HG02884 (cell line): ENCODE data around the gene CFAP97.
A peak's percentile ranks its signal among the peaks of the same experiment; 100 is the strongest.
"Not testable (repeated sequence)": the region's sequence is repeated elsewhere in the genome, so short reads cannot be mapped to it uniquely, and the experiment has no call there.

ENCODE experiments used
- ATAC-seq: cut with Tn5 transposase; IDR thresholded peaks from one replicate; pipeline ENCODE4 v1.9.1; 2021; ENCODE audit warnings: mild to moderate bottlenecking, moderate library complexity; ENCODE audit not compliant: unreplicated experiment

CFAP97 gene

DNA sequence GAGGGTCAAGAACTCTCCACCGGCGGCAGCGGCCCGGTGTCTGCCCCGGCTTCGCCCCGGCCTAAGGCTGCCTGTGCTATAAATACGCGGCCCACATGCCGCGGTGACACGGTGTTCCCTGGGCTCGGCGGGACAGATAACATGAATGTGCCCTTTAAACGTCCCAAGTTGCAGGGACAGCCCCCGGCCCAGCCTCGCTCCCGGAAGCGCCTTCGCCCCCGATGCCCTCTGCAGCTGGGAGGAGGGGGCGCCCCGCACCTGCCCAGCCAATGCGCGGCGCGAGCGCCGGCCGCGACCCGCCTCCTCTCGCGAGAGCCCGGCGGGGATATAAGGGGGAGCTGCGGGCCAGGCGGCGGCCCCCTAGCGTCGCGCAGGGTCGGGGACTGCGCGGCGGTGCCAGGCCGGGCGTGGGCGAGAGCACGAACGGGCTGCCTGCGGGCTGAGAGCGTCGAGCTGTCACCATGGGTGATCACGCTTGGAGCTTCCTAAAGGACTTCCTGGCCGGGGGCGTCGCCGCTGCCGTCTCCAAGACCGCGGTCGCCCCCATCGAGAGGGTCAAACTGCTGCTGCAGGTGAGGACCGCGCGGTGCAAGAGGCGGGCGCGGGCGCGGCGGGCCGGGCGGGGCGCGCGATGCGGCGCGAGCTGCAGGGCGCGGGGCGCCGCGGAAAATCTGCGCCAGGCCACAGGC, 60.7 kb downstream of the CFAP97 start, which contains the start of gene SLC25A4:
TSS of gene SLC25A4 (plus strand) at position 355 of the 689 bp plus-strand sequence. CDS start at position 462, 107 bp downstream.
- peak; percentile 94 for ATAC-seq

DNA sequence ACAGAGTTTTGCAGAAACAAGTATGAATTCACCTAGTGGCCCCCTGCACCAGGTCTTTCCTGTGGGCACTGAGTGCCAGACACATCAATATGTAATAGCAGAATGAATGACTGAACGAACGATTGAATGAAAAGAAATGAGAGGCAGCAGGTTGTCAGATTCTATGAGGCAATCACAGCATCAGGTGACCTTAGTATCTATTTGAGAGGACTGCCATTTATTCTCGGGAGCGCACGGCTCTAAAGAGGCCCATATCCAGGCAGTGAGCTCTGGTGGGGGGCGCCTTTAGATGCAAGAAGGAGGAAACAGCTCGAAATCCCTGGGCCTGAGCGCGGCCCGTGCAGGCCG, 61.3 kb downstream of the CFAP97 start:
- ATAC-seq, result peak; percentile 15

DNA sequence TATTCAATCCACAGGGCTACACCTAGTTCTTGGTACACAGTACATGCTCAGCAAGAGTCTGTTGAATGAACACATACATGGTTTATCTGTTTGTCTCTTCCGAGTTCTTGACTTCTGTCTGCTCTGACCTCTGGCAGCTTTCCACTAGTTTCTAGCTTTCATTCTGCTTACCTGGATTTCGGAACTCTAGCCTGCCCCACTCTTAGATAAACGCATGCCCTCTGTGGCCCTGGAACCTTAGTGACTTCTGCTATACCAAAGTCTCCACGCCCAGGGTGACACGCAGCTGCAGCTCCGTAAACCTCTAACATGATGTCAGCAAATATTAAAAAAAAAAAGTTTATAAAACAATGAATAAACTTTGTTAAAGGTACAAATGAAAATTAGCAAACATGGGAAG, 62.0 kb downstream of the CFAP97 start:
- no peak for ATAC-seq

DNA sequence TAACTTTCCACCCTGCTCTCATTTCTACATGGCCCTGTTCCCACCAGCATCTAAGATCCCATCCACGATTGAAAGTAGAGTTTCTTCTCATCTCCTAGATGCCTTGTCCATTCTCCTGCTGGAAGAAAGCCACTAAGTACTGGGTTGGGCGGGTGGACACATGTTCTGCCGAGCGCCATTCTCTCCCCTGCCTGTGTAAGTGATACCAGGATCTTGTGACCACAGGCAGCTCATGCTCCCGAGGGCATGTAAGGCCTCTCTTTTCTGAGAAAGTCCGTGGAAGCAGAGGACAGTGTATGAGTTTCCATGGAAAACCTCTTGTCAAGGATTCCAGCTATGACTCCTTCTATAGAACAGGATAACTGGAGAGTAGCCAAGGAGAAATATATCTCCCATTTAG, 64.1 kb downstream of the CFAP97 start:
- no peak for ATAC-seq

DNA sequence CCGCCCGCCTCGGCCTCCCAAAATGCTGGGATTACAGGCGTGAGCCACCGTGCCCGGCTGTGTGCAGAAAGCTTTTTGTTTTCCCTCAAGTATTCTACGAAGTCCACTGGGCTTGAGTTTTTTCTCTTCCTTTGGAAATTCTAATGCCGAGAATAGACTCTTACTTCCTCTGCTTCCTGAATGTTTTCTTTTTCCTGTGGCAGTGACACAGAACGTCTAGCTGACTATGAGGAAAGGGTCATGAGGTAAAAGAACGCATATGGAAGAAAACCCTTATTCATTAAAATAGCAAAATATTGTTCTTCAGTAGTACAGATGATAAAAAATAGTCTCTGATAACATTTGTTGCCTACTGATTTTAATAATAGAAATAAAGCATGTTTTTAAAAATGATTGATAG, 65.6 kb downstream of the CFAP97 start:
- no peak for ATAC-seq

DNA sequence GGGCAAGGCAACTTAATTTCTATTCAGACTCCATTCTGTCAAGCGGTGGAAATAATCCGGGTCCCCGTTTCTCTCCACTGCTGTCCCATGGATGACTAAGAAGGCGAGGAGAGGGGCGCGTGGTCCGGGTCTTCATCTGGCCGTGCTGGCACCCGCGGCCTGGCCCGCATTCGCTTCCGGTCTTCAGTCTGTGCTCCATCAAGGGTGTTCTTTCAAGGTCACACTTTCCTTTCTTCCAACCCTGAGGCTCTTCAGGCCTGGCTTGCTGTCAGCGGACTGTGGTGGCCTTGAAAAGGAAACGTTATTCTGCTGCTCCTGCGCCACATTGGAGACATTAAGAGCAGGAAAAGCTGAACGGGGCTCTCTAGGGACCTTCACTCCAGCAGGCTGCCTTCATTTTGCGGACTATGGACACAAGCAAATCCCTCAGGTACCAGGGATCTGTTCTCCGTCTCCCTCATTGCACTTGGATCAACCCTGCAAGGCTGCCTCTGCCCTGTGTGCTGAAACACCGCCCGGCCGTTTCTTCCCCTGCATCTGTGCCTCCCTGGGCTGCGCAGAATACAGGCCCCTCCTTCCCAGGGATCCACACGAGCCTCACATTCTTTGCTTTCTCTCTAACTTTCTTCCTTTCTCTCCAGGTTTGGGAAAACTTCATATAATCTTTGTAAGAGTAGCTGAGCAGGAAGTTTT, 66.4 kb downstream of the CFAP97 start:
- no peak for ATAC-seq

DNA sequence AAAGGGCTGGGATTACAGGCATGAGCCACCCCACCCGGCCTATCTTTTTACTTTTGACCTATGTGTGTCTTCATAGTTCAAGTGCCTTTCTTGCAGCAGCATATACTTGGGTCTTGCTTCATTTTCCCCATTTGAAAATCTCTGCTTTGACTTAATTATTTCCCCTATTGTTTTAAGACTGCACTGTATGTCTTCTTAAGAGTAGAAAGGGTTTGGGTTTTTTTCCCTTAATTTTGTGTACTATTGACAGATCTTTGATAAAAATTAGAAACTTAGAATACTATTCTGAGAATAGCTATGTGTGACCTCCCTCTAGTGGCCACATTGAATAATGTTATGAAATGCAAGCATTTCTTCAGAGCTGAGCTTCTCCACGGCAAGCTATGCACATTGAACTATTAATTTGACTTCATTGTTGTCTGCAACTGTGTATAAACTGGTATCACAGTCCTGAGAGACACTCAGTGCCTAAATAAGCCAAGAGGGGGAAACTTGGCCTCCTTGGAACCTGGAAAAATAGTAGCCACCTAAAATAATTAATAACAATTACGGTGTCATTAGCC, 69.4 kb downstream of the CFAP97 start:
- no peak for ATAC-seq

DNA sequence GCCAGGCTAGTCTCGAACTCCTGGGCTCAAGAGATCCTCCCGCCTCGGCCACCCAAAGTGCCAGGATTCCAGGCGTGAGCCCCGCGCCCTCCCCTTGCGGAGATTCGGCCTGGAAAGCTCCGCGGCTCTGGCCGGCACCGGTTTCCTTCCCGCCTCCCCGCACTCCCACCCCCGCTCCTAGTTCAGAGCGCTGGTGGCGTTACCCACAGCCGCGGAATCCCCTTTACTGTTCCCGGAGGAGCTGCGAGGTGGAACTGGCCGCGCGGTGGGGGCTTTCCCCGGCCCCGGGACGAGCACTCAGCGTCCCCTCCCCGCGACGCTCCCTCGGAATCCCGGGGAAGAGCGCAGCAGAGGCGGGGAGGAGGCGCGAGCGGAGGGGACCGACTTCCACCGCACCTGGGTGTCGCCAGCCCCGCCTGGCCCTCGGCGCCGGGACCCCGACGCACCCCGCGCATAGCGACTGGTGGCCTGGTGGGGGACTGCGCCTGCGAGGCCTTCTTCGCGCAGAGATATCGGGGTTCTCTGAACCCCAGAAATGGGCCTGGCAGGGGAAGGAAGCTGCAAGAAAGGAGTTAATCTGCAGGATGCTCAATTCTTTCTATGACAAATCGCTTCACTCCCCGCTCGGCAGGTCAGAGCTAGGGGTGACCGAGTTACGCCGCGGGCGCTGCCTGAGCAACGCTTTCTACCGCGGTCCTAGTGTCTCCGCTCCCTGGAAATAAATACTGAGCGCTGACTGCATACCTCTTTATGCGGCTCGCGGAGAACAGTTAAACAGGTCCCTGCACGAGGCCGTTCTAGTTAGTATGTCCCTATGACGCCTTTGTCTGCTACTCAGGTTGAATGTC, 75.3 kb downstream of the CFAP97 start:
- no peak for ATAC-seq

DNA sequence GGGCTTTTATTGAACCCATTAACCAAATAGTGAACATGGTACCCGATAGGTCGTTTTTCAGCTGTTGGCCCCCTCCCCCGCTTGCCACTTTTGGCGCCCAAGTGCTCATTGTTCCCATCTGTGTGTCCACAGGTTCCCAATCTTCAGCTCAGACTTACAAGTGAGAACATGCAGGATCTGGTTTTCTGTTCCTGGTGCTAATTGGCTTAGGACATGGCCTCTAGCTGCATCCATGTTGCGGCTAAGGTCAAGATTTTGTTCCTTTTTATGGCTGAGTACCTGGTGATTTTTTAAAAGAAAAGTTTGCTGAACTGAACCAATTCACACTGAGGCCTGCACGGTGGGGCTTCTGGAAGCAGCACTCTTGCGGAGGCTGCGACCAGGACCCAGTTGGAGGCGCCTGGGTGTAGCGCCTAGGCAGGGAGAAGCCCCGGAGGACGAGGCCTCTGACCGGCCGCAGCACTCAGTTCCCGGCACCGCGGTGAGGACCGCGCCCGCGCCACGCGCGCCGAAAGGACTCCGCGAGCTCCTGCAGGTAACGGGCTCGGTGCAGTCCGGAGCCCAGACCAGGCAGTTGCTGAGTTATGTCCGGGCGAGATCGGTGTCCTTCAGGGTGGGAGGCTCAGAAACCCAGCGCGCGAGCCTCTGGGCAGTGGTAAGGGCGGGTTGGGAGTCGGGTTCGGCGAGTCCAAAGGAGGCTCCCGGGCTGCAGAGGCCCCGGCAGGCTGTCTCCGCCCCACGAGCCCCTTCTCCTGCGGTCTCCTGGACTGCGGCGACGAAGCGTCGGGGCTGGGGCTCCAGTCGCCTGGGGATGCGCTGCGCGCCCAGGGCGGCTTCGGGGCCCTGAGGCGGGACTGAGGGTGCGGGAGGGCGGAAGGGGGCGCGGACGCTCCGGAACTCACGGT, 76.5 kb downstream of the CFAP97 start:
- ATAC-seq, result no peak

DNA sequence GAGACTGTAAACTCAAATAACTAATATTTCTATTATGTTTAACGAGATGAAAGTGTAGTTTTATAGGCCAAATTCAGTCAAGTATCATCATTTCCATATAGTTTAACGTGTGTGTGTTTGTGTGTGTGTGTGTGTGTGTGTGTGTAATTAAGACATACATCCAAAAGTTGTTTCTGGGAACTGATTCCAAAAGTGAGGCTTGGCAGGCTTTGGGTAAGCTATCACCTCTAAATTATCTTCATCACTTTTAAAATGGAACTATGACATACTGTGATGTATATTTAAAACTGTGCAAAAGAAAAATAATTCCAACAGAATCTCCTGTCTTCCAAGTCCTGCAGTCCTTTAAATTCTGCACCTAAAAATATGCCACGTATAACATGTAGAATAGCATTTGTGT, 79.8 kb downstream of the CFAP97 start:
- no peak for ATAC-seq

DNA sequence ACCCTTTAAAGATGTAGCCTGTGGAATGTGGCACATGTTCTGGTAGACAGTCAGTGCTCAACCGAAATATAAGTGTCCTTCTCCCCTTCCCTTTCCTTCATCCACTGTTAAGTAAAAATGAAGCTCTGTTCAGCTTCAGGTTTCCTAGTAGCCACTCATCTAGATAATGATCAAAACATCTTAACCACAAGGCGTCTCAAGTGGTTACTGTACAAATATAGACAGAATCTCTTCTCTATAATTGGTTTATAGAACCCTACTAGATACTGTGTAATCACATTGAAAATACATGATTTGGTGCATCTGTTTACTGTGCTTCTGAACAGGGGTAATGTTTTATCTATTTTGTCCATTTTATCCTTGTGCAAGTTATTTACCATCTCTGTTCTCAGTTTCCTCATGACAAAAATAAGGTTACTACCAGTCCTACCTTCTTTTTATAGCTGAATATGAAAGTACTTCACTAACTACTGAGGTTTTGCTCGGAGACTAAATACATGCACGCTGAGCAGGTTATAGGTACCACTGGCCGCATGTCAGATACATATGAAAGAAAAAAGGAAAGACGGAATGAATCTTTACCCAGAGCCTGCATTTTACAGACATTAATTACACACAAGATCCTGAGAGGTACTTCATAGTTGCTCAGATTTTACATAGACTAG, 81.0 kb downstream of the CFAP97 start:
- ATAC-seq, result peak; percentile 62

DNA sequence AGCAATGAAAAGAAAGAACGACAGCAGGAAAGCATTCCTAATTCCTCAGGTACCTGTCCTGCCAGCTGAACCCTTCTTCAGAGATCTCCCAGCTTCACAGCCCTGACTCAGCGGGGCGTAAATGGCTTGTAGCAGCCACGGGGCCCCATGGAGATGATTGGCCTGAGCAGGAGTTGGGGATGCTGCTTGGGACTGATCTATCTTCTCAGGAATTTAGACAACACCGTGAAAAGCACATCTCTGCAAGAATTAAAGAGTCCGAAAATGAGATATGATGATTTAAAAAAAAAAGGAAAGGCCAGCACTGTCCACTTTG, 83.2 kb downstream of the CFAP97 start:
- ATAC-seq, result no peak

DNA sequence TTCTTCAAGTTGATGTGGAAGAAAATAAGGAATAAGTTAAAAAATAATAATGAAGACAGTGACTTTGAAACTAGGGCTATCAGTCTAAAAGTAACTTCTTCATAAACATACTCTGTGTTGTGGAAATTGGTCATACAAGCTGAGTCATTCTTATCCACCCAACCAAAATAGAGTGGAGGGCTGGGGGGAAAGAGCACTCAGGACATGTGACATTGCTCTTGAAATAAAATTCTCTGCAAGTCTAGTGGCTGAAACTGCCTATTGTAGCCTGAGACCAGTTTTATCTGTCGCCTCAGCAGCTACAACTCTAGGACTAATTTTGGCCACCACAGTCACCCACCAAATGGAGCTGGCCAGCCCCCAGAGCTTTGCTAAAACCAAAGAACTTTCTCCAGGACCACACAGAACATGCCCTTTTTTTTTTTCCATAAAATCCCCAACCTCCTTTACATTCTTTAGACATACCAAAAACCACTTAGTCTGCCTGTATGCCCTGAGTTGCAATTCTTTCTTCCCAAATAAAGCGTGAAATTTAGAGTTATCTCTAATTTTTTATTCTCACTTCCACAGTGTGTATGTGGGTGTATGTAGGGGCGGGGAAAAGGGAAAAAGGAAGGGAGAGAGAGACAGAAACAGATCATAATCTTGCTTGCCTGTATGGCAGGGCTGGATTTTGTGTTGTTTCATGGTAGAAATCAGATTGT, 83.7 kb downstream of the CFAP97 start:
- ATAC-seq, result peak; percentile 51

DNA sequence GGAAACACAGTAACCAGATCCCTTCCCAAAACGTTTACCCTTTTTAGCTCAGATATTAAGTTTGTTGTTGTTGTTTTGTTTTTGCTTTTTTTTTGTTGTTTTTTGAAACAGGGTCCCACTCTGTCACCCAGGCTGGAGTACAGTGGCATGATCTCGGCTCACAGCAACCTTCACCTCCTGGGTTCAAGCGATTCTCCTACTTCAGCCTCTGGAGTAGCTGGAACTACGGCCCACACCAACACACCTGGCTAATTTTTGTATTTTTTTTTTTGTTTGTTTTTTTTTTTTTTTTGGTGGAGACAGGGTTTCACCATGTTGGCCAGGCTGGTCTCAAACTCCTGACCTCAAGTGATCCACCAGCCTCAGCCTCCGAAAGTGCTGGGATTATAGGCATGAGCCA, 84.3 kb downstream of the CFAP97 start:
- ATAC-seq, result not testable (repeated sequence)

DNA sequence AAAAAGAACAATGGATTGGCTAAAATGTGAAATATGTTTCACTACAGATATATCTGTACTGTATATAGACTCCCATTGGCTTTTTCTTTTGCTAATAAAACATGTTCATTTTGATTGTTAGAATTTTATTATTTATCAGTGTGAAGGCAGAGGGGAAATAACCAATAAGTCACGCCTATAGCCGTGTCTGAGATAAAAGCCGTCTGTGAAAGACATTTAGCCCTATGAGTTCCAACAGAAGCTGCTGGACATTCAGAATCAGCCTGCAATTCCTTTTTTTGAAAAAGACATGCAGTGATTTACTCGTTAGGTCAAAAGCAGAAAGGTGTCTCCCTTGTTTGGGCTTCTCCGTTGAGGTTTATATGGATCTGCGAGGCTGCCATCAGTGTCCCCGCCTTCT, 84.9 kb downstream of the CFAP97 start:
- ATAC-seq, result no peak

DNA sequence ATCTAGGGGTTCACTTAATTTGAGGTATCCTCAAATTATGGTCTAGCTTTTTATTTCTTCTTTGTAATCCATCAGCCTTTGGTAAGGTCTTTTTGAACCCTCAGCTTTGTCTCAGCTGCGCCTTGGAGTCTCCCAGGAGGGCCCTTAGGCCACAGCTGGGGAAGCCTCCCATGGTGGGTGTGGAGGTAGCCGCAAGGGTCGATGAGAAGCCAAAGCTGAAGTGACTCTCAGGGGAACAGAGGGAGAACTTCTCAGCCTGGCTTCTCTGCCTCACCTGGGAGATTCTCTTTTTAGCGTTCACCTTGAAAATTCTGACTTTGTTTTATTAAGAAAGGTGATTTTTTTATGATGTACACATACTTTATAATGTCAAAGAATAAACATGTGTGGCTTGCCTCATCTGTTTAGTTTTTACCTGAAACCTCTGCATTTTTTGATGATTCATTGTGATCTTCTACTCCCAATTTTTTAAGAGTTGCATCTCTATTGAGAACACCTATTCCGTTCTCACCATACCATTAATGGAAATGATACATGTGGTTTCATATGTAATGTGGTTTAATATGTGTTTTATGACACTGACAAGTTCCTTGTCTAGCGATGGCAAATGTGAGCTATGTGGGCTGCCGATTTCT, 86.4 kb downstream of the CFAP97 start:
- no peak for ATAC-seq

DNA sequence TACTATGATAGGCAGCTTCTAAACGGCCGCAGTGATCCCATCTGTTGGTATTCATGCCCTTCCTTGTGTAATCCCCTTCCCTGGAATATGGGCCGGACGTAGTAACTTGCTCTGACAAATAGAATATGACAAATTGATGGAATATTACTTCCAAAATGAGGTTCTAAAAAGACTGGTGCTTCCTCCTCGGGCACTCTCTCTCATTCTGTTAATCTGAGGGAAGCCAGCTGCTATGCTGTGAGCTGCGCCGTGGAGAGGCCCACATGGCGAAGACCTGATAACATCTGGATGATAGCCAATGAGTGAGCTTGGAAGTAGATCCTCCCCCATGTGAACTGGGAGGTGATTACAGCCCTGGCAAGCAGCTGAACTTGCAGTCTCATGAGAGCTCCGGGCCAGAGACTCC, 88.0 kb downstream of the CFAP97 start:
- no peak for ATAC-seq

DNA sequence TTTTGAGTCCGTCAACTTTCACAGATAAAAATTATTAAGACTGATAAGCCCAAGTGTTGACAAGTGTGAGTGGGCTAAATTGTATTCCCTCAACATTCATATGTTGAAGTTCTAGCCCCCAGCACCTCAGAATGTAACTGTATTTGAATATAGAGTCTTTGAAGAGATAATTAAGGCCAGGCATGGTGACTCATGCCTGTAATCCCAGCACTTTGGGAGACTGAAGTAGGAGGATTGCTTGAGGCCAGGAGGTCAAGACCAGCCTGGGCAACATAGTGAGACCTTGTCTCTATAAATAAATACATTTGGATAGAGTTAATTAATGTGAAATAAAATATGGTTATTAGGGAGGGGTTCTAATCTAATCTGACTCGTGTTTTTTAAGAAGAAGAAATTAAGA, 90.5 kb downstream of the CFAP97 start:
- ATAC-seq, result no peak

DNA sequence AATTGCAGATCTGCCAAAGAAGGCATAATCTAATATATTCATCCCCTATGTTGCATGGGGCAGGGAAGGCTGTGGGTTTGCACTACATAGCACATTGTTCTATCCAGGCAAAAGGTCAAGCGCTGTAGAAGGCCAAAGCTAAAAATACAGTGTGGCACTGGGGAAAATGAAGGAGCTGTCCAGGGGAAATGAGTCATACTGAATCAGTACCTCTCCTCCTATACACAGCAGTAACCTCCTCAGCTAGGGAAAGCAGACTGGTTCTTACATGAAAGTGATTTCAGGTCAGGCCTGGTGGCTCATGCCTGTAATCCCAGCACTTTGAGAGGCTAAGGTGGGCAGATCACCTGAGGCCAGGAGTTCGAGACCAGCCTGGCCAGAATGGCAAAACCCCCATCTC, 91.7 kb downstream of the CFAP97 start:
- no peak for ATAC-seq
